C4-2B (cell line): ENCODE measurements around the gene DGKB.

Experiments used
- H3K27ac ChIP-seq: fragments of 450-650 bp; 2 replicates; pipeline ENCODE4 v1.5.1; 2017
- ZFX ChIP-seq: fragments of 450-650 bp; IDR thresholded peaks from 2 replicates; pipeline ENCODE4 v1.6.1; 2017
- TF ChIP-seq, protein P1 (sequence below): fragments of 450-650 bp; conservative IDR thresholded peaks from 2 replicates; pipeline ENCODE4 v1.5.1; 2017; ENCODE audit warnings: mild to moderate bottlenecking

DGKB gene

GRCh38 chr7:14324767-14325166 is 577.8 kb downstream of the DGKB start:
- TF ChIP-seq, protein P1, sequence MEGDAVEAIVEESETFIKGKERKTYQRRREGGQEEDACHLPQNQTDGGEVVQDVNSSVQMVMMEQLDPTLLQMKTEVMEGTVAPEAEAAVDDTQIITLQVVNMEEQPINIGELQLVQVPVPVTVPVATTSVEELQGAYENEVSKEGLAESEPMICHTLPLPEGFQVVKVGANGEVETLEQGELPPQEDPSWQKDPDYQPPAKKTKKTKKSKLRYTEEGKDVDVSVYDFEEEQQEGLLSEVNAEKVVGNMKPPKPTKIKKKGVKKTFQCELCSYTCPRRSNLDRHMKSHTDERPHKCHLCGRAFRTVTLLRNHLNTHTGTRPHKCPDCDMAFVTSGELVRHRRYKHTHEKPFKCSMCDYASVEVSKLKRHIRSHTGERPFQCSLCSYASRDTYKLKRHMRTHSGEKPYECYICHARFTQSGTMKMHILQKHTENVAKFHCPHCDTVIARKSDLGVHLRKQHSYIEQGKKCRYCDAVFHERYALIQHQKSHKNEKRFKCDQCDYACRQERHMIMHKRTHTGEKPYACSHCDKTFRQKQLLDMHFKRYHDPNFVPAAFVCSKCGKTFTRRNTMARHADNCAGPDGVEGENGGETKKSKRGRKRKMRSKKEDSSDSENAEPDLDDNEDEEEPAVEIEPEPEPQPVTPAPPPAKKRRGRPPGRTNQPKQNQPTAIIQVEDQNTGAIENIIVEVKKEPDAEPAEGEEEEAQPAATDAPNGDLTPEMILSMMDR, result no peak
- no peak for TF ChIP-seq ZFX
- H3K27ac ChIP-seq, result no peak overlapping the region

- no peak for TF ChIP-seq ZFX
- TF ChIP-seq, protein P1, result no peak
- no peak overlapping the region for H3K27ac ChIP-seq
Observed at GRCh38 chr7:14322724-14323123, 579.8 kb downstream of the DGKB start.

DNA sequence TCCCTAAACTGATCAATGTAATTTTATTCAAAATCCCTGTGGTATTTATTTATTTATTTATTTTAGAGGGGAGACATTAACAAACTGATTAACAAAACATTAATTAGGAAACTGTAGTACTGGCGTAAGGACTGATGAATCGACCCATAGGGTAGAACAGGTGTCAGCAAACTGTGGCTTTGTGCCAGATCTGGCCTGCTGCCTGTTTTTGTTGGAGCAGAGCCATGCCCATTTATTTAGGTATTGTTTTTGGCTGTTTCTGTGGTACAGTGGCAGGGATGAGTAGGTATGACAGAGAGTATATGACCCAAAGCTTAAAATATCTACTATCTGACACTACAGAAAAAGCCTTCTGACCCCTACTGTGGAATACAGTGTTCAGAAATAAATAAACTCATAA is 580.6 kb downstream of the DGKB start:
- no peak overlapping the region for H3K27ac ChIP-seq
- no peak for TF ChIP-seq ZFX
- TF ChIP-seq, protein P1, result no peak

DNA sequence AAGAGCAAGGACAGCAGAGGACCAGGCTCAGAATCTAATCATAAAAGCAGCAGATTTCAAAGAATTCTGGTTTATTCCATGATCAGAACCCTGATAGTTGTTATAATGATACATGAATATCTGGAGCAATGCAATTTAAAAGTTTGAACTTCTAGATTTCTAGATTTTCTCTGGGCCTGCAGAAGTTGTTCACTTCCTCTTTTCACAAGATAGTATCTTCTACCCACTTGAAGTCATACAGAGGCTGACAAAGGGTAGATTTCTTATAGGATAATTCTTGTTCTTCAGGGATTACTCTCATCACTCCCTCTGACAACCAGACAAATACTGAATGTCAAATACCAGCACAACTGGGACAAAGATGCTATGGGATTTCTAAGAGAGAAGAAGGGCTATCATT is 593.1 kb downstream of the DGKB start:
- TF ChIP-seq ZFX, result no peak
- TF ChIP-seq, protein P1, result no peak
- H3K27ac ChIP-seq, result no peak overlapping the region

DNA sequence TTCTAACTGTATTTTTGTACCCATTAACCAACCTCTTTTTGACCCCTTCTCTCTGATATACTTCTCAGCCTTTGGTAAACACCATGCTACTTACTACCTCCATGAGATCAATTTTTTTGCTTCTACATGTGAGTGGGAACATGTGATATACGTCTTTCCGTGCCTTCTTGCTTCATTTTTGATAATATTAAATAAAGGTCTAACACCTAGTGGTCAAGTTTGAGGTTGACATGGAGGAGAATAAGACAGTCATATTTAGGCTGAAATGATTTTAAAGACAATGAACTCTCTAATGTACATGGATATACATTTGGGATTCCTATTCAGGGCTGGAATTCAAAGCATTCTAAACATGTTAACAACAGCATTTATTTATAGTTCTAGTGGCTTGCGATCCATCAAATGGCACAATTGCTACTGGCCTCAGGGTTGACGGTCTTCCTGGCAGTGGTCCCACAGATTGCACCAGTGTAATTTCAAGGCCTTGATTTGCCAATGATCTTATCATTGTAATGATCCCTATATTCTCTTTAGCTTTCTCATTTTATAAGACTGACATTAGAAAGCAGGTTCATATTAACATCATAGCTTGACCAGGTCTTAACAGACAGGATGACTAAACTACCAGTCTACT is 597.2 kb downstream of the DGKB start:
- H3K27ac ChIP-seq, result no peak overlapping the region

DNA sequence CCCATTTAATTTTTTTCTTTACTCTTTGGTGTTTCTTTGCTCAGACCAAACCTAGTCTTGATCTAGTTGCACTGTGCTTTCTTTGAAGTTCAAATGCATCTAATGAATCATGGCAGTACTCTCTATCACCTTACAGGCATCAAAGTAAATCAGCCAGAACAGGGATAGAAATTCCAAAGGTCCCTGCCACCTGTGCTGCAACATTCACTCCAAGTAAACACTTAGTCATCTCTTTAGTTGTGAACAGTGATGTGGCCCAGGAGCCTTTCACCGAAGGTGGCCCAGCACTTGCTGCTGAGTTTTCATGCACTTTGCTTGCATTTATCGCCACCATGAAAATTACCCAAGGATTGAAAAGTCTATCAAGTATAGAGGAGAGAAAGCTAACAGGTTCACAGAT is 599.0 kb downstream of the DGKB start:
- no peak overlapping the region for H3K27ac ChIP-seq
- no peak for TF ChIP-seq ZFX
- TF ChIP-seq, protein P1, result no peak

More for the DNA sequence above, 597.2 kb downstream of the DGKB start:
- TF ChIP-seq, protein P1, result no peak; the same call in 1 of the 2 replicates
- TF ChIP-seq ZFX, result no peak

GRCh38 chr7:14294637-14295036 is 607.9 kb downstream of the DGKB start:
- TF ChIP-seq, protein P1, result no peak
- TF ChIP-seq ZFX, result no peak
- H3K27ac ChIP-seq, result no peak overlapping the region
